Stimulated activated CD4-positive, alpha-beta T cell treated with anti-CD3 and anti-CD28 coated beads, Interleukin-4, amount 100 ng/mL, for 24 hours (primary cell): Measurements from ENCODE around the gene PLEKHG4B.
"Not testable (repeated sequence)": the region's sequence is repeated elsewhere in the genome, so short reads cannot be mapped to it uniquely, and the experiment has no call there.

Source experiments
- DNase-seq: peaks from one replicate; pipeline ENCODE4 v3.0.0-alpha.2; 2020

Gene PLEKHG4B

DNA sequence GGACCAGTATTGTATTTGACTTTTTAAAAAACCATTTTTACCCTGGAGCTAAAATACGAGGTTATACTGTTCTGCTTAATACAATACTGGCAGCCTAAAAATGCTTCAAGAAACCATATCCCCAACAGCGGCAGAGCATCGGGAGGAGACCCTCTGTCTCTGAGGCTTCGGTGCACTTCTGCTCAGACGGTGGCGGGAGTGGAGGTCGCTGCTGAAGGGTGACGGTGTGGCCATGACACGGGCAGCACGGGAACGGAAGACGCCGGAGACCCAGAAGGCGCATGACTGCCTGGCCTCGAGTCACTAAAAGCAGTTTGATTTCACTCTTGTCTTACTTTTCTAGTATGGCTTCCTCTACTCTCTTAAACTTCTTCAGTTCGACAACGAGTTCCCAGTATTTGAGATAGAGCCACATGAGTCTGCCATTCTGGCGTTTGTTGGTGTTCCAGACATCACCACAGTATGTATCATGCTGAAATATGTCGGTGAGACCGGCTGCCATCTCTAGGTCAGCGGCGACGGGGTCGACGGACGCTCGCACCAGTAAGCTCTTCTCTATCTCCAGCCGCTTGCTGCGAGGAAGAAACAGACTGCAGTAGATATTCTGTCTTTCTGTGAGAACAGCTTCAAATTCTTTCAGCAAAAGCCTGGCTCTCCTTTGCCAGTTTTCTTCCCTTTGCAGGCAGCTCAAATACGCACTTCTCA lies 113.2 kb downstream of the PLEKHG4B start:
- DNase-seq: no peak

DNA sequence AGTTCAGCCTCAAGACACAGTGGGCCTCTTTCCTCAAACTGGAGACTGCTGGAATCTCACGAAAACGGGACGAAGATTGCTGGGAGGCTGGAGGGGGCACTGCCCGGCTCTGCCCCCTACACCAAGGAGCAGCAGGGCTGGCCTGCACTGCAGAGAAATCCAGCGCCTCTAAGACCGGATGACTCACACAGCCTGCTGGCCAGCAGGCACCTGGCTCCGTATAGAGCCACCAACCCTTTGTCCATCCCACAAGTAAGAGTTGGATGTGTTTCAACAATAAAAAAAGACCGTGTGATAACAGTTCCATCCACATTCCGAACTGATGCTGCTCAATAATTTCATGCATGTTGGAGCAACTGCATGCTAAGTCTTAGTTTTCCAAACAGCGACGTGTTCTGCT lies 114.4 kb downstream of the PLEKHG4B start:
- DNase-seq: no peak

DNA sequence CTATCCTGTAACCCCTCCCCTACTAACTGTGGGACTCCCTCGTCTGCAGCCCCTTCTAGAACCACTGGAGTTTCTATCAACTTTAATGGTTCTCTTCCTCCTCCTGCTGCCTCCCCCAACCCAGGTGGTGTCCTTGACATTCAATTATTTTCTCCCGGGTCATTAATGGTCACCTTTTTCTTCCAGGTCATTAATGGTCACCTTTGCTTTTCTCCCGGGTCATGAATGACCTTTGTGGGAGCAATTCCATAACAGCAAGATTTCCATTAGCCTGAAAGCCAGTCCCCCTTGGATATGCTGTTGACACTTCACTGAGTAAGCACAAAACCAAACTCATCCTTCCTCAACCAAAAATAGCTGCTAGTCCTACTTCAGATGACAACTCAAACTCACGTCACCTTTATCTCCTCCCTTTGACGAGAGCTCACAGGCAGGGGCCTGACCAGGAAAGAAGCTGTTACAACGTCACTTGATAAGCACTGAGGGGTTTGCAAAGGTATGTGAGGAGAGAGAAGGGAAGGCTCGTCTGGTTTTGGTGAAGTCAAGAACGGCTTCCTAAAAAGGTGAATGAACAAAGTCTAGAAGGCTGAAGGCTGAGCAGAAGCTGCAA lies 115.1 kb downstream of the PLEKHG4B start:
- no peak for DNase-seq

DNA sequence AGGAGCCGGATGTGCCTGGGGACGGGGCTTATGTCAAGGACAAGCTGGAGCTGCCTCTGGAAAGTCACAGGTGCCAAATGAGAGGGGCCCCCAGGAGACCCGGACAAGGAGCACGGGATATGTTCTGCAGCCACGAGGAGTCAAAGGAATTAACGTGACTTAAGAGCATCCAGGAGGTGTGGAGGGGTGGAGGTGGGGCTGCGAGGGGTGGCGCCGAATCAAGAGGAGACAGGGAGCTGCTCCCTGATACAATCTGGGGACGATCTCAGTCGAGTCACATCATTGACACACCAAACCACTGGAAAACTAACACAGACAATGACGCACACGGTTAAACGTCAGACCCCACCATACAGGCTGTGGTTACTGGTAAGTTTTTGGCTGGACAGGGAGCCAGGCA lies 115.6 kb downstream of the PLEKHG4B start:
- DNase-seq: no peak

DNA sequence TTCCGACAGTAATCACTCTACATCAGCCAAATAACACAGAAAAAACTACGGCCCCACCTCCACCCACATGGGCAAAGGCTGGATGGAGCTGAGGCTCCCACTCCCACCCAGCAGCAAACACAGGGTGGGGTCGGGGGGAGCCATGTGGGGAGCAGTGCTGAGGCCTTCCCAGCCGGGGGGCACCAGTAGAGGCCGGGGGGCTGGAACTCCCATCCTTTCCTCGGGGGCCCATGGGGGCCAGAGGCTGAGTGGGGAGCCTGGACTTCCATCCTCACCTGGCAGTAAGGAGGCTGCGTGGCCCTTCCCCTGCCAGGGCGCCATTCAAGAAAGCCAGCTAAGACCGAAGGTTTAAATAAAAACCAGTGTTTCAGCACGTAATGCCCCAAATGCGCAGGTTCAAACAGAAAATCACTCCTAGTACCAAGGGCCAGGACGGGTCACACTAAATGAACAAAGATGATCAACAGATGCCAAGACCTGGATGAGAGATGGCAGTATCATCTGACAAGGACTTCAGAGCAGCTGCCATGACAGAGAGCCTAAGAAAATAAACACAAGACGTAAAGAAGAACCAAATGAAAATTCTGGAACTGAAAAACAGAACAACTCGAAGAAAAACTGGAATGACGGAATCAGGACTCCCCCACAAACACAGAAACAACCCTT lies 116.6 kb downstream of the PLEKHG4B start:
- DNase-seq: no peak

DNA sequence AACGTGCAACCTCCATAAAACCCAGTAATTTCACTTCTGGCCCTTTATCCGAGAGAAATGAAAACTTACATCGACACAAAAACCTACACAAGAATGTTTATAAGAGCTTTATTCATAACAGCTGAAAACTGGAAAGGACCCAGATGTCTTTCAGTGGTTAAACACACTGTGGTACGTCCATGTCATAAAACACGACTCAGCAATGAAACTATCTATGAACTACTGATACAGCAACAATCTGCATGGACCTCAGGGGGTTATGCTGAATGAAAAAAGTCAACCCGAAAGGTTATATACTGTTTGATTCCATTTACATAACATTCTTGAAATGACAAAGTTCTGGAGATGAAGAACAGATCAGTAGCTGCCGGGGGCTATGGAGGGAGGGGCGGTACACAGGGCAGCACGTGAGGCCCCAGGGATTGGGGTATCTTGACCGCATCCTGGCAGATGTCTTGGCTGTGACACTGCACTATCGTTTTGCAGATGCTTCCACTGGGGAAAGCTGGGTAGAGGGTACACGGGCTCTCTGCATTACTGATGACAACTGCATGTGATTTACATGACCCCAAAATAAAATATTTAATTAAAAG lies 121.9 kb downstream of the PLEKHG4B start:
- peak; percentile 3 for DNase-seq

DNA sequence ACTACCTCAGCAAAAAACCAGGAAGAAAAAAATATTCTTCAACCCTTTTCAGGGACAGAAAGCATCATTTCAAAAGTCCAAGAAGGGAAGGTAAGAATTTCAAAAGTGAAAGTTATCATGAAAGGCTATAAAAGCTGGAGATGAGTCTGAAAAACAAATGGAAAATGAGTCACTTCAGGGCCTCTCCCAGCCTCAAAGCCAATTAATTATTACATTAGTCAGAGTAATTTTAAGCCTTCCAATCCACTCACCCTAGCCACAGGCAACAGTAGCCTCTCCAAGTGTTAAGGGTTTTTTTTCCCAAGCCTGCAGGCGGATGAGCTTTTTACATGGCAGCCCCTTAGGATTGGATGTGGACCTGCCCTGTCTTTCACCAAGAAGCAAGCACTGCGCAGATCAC lies 123.3 kb downstream of the PLEKHG4B start:
- DNase-seq: peak; percentile 3

DNA sequence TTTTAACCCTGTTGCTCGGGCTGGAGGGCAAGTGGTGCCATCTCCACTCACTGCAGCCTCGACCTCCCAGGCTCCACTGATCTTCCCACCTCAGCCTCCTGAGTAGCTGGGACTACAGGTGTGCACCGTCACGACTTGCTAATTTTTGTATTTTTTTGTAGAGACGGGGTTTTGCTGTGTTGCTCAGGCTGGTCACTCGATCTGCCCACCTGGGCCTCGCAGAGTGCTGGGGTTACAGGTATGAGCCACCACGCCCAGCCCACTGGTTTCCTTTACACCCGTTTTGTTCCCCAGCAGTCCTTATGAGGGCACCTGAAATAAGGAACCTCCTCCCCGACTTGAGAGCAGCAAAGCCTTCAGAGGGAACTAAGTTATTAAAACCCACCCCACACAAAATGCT lies 124.1 kb downstream of the PLEKHG4B start:
- not testable (repeated sequence) for DNase-seq

DNA sequence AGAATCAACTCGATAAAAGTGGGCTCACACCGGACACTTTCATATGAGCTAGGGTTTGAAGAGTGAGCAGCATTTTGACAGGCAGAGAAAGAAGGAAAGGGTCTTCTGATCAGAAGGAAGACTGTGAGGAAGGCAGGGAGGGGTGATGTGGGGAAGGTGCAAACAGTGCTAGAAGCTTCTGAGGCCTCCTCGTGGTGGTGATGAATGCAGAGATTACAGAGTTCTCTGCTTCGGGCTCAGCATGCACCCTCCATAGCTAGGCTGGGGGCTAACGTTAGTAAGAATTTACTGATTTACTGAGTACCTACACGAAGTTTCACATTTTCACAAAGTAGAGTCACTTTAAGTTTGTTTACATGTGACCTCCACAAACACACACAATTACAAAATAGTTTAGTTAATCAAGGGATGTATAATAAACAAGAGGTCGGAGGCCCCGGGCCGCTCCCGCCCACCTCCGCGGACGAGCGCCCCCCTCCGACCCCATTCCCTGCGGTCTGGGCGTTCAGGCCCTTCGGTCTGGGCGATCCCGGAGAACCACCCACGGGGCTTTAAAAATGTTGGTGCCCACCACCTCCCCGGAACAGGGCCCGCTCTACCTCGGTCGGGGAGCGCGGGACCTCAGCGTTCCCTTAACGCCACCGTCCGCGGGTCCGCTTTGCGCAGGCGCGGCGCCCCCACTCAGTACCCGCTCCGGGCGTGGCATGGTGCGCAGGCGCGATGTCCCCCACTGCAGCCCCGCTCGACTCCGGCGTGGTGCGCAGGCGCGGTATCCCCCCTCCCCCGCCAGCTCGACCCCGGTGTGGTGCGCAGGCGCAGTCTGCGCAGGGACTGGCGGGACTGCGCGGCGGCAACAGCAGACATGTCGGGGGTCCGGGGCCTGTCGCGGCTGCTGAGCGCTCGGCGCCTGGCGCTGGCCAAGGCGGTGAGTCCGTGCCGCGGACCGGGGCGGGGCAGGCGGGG lies 125.8 kb downstream of the PLEKHG4B start, which contains the start of the genes CCDC127 and SDHA:
Gene CCDC127 (minus strand): TSS at position 660 of the 963 bp plus-strand sequence. CDS start 1,304 bp downstream, outside the sequence.
Gene SDHA (plus strand): TSS at position 827 of the 963 bp plus-strand sequence. CDS start 36 bp downstream, at position 863.
- DNase-seq: peak; percentile 97

DNA sequence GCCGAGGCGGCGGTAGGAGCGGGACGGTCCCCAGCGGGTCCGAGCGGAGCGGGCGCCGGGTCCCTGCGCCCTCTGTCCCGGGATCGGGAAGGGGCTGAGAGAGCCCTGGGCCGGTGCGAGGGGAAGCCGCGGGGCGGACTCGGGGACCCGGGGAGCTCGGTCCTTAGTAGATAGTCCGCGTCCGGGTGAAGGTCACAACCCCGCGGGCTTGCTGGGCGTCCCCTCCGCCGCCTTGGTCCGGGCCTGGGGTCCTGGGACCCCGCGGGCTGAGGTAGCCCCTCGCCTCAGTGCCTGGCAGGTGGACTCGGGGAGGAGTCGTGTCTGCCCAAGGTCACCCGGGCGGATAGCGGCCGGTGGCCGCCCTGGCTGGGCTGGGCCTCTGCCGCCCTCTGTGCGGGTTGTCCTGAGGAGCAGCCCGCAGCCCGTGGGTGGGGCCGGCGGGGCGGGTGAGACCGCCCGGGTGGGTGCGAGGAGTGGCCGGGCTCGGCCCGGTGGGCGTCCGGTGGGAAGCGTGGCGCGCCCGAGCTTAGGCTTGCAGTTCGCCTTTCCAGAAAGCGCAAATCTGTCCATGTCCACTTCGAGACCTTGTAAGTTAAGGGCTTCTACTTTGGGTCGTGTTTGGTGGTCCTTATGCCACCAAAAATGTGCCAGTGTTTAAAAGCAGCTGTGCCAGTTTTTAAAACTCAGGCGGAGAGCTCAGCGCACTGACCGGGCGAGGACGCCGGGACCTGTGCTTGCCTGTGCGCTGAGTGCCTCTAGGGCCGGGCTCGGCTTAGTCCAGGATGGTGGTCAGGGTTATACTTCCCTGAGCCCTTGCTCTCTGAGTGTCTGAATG lies 126.7 kb downstream of the PLEKHG4B start:
- DNase-seq: peak; percentile 9

DNA sequence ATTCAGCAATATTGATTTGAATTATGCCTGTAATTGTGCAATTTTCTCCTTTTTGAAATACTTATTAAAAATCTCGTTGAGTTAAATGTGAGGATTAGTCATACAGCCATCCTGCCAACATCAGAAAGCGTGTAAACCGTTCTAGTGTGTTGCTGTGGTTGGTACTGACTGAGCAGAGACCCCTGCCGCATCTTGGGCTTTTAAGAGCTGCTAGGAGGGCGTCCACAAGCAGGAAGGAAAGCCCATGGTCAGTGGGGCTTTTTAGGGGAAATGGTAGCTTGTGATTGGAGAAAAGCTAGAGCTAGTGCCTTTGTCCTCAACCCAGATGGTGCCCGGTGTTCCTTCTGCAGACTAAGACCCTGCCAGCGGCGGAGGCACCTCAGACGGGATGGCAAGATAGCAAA lies 127.5 kb downstream of the PLEKHG4B start:
- DNase-seq: peak; percentile 25

DNA sequence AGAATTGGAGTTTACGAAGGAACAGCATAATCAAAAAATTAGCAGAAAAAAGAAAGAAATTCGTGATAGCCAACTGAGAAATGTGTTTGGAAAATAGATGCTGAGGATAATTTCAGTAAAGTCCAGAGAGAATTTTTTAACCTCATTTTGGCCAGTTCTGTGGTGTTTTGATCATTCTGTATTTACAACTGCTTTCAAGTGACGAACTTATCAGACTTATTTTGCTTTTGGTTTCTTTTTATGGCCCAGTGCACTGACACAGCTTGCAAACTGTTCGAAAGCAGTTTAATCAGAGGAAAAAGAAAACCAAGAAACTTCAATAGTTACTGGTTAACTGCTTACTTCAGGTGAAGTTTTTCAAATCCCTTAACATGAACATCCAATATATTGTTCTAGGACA lies 128.0 kb downstream of the PLEKHG4B start:
- no peak for DNase-seq

DNA sequence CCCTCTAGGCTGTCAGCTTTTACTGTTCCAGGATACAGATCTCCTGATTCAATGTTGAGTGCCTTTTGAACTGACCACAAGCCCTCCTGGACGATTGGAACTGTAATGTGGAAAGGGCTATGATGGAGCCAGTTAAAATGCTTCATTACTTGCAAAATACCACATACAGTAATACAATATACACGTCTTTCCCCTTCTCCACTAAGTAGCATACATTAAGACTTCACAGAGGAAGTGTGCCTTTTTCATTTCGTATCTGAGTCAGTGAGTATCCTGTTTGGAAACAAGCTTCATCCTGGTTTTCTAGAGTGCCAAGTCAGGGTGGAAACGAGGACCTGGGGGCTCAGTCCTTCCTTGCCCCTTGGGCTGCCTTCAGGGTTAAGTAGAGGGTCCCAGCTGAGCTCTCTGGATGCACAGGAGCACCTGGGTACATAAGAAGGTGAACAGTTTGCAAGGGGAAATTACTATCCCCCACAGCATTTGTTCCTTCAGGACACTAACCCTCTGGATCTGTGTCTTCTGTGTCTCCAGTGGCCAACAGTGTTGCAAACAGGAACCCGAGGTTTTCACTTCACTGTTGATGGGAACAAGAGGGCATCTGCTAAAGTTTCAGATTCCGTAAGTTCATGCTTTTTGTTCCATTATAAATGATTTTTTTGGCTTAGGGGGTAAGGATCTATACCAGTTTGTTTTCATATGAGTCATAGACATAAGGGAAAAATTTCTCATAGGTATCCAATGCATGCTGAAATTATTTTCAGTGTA lies 131.2 kb downstream of the PLEKHG4B start:
- DNase-seq: not testable (repeated sequence)

DNA sequence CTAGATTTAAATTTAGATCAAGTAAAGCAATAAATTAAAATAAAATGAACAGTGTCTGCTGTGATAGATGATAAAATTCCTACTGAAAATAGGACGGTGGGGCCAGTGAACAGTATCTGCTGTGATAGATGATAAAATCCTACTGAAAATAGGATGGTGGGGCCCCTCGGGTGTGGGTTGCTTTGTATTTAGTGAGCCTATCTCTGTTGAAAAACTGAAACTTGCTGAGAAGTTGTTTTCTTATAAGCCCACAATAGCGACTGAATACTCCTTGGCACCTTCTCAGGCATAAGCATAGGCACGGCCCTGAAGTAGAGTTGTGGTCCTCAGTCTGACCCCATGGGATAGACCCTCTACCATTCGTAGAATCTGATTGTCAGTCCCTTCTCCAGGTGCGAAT lies 131.8 kb downstream of the PLEKHG4B start:
- DNase-seq: no peak

DNA sequence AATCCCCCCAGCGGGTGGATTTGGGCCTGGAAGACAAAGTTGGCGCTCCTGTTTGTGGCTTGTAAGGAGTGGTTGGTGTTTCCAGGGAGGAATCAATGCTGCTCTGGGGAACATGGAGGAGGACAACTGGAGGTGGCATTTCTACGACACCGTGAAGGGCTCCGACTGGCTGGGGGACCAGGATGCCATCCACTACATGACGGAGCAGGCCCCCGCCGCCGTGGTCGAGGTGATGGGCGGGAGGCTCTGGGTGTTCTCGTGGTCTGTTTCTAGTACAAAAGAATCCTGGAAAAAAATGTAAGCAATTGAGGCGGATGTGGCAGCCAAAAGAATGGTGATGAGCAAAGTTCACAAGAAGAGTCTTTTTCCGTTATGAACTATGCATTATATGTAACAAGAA lies 133.4 kb downstream of the PLEKHG4B start:
- DNase-seq: no peak

DNA sequence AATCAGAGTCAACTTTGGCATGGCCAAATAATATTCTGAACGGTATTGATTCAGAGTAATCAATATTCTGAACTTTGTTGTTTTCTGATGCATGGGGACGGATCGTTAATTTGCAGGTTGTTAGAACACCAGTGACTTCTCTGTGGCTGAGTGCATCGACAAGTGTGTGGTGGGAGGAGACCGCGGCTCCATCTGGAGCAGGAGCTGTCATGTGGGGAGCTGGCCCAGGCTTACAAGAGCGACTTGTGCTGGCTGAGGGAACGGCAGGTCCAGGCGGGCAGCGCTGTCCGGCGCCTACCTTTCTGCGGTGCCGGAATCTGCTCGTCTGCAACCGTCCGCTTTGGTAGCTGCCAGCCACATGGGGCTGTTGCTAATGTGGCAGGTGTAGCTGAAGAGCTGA lies 135.4 kb downstream of the PLEKHG4B start:
- not testable (repeated sequence) for DNase-seq

DNA sequence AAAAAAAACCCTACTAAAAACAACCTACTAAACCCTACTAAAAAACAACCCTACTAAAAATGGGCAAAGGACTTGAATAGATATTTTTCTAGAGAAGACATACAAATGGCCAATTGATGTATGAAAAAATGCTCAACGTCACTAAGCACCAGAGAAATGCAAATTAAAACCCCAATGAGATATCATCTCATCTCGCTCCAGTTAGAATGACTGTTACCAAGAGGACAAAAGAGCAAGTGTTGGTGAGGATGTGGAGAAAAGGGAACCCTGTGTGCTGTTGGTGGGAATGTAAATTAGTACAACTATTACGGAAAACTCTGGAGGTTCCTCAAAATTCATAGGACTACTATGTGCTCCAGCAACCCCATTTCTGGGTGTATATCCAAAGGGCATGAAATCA lies 136.9 kb downstream of the PLEKHG4B start:
- DNase-seq: no peak

DNA sequence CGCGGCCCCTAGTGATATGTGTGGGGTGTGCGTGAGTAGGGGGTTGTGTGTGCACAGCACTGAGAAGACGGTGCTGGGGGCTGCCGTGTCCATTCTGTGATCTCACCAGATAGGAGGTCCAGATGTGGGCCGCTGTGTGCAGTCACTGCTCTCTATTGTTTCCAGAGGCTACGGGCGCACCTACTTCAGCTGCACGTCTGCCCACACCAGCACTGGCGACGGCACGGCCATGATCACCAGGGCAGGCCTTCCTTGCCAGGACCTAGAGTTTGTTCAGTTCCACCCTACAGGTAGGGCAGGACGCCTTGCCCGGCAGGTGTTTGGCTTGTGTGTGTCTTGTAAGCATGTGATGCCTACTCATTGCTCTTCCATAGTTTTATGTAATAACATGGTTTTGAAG lies 138.7 kb downstream of the PLEKHG4B start:
- no peak for DNase-seq

DNA sequence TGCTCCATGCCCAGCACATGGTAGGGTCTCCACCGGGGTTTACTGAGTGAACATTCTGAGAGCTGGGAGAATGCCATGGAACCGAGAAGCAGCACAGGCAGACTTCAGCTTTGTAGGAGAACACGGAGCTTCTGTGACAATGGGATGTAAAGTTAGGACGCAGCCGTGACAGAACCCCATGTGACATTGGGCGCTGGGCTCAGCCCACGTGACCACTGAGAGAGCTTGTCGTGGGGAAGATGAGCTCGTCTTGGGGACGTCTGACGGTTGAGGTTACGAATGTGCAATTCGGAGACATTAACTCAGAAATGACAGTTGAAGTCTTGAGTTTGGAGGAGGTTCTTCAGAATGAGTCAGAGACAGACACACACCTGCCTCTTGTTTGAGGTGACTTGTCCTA lies 139.7 kb downstream of the PLEKHG4B start:
- DNase-seq: no peak

DNA sequence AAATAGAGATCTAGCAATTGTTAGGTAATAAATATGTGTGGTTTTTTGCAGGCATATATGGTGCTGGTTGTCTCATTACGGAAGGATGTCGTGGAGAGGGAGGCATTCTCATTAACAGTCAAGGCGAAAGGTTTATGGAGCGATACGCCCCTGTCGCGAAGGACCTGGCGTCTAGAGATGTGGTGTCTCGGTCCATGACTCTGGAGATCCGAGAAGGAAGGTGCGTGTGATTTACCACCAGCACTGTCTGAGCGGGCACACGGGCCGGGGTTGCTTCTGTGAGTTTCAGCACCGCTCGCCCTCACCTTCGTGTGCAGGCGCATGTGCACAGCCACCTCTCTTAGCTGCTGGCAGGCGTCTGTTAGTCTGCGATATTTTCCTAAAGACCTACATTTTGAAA lies 141.5 kb downstream of the PLEKHG4B start:
- not testable (repeated sequence) for DNase-seq

DNA sequence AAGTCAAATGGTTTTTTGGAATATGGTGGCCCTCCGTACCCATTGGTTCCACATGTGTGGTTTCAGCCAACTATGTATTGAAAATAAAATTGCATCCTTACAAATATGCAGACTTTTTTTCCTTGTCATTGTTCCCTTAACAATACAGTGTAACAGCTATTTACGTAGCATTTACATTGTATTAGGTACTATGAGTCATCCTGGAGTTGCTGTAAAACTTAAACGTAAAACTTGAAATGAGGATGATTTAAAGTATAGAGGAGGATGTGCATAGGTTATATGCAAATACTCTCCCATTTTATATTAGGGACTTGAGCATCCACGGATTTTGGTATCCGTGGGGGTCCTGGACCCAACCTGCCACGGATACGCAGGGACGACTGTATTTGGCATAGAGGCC lies 142.5 kb downstream of the PLEKHG4B start:
- no peak for DNase-seq
